ENCODE data around the gene HEPACAM. TPM values are rescaled to one million over a fixed set of nuclear protein-coding genes. Genes with fewer than 3 reads are reported as not detected.

The HEPACAM gene
- total RNA-seq, 1 experiment from 2014 or later: not detected

GRCh38 chr11:124887667-124888013 lies 48.2 kb downstream of the HEPACAM start:
- Histone ChIP-seq H3K23me2 (ENCODE audit: insufficient read length, low read depth, low read length, poor library complexity, severe bottlenecking) (no peaks in the 10 kb centered on the region), H3K4ac (ENCODE audit: low read depth, low read length) (no peak overlapping the region), H3K27ac (ENCODE audit: insufficient read length, low read depth, low read length) (no peak overlapping the region), H3K23ac (ENCODE audit: insufficient read length, low read depth, low read length) (no peak overlapping the region), H3K56ac (ENCODE audit: insufficient read length, low read depth, low read length) (no peak overlapping the region), H3K79me2 (ENCODE audit: insufficient read depth, low read length) (no peaks in the 10 kb centered on the region), H2BK120ac (ENCODE audit: low read depth, low read length, poor library complexity, severe bottlenecking) (no peak overlapping the region), H3K14ac (ENCODE audit: insufficient read depth, low read length) (no peak overlapping the region), H4K91ac (ENCODE audit: insufficient read length, low read depth, low read length) (no peak overlapping the region), H4K20me1 (ENCODE audit: control insufficient read depth, insufficient read depth, insufficient read length) (no peaks in the 10 kb centered on the region), H4K8ac (replicated peaks; ENCODE audit: insufficient read length, low read depth, low read length) (no peak overlapping the region), H3K18ac (ENCODE audit: insufficient read length, low read depth, low read length) (no peak overlapping the region), H2AFZ (ENCODE audit: low read length) (no peak overlapping the region), H2AK5ac (ENCODE audit: insufficient read length, low read length) (no peak overlapping the region), H2BK15ac (ENCODE audit: low read depth, low read length) (no peak overlapping the region), H3K4me1 (ENCODE audit: insufficient read depth, low read length) (no peaks in the 10 kb centered on the region), H3K9ac (ENCODE audit: extremely low read depth, insufficient read length, low read length) (no peak overlapping the region), H2BK5ac (ENCODE audit: insufficient read length, low read length) (no peak overlapping the region), H4K5ac (ENCODE audit: insufficient read length, low read depth, low read length) (no peak overlapping the region), H2BK12ac (ENCODE audit: insufficient read length, low read depth, low read length) (no peak overlapping the region), H3K9me3 (ENCODE audit: control insufficient read depth, low read depth, low read length) (no peaks in the 10 kb centered on the region), H3K27me3 (ENCODE audit: insufficient read depth, low read length) (no peaks in the 10 kb centered on the region; the same call in 1 of the 2 replicates), H3K4me2 (ENCODE audit: insufficient read depth, insufficient read length, low read length) (no peak overlapping the region), H3T11ph (ENCODE audit: low read length) (no peak overlapping the region), H2BK20ac (ENCODE audit: low read depth, low read length, poor library complexity, severe bottlenecking) (no peak overlapping the region), H3K79me1 (ENCODE audit: insufficient read depth, low read depth, low read length, poor library complexity, severe bottlenecking) (no peaks in the 10 kb centered on the region)
- TF ChIP-seq CTCF (conservative IDR thresholded peaks at IDR 0.05): no peak
- DNase-seq: no peak
- no peaks in the 10 kb centered on the region for H3K9me3 Mint-ChIP-seq
- WGBS (ENCODE audit: extremely low coverage, insufficient read length, low lambda C conversion rate): no CpG with 5 or more reads among the region's 3 CpGs
- H3K36me3 Mint-ChIP-seq (ENCODE audit: insufficient read depth in 1 of 3, low read depth in 3 of 3): no peaks in the 10 kb centered on the region
- H3K27me3 Mint-ChIP-seq (ENCODE audit: low read depth): peaks cover 29% of the 10 kb centered on the region
- no peak overlapping the region for H3K4me3 Mint-ChIP-seq
- 0 out of 4 replicates have a peak, but pooled peaks cover 0 to 2% of the 10 kb centered on the region in 2 experiments for H3K4me1 Mint-ChIP-seq
- no peak overlapping the region for H3K27ac Mint-ChIP-seq

All from H9 (cell line).